Measurements from ENCODE around the gene FAM131C.
"Not testable (repeated sequence)": the region's sequence is repeated elsewhere in the genome, so short reads cannot be mapped to it uniquely, and the experiment has no call there.

FAM131C gene

DNA sequence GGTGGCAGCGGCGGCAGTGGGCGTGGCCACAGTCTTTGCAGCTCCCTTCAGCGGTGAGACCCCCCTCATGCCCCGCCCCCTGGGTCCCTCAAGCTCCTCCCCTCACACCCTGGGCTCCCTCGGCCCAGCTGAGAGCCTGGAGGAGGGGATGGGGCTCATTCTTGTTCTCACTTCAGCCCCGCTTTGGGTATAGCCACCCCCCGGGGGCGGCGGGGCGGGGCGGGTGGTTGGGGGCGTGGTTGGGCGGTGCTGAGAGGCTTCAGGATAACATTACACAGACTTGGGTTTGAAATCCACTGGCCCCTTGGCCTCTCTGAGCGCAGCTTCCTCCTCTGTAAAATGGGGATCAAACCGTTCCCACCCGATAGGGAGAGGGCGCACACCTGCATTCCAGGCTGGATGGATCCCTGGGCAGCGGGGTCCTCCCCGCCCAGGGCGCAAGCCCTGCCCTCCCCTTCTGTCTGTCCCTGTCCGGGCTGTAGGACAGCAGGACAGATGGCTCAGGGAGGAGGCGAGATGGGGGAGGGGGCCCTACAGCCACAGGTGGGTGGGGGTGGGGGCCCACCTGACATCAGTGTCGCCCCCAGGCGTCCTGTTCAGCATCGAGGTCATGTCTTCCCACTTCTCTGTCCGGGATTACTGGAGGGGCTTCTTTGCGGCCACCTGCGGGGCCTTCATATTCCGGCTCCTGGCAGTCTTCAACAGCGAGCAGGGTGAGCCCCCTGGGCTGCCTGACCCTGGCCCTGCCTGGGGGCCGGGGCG, 46.5 kb downstream of the FAM131C start:
- DNase-seq (ENCODE audit: insufficient read length, low spot score) (no peak), FAIRE-seq (no peak)
- TF ChIP-seq, protein P1, sequence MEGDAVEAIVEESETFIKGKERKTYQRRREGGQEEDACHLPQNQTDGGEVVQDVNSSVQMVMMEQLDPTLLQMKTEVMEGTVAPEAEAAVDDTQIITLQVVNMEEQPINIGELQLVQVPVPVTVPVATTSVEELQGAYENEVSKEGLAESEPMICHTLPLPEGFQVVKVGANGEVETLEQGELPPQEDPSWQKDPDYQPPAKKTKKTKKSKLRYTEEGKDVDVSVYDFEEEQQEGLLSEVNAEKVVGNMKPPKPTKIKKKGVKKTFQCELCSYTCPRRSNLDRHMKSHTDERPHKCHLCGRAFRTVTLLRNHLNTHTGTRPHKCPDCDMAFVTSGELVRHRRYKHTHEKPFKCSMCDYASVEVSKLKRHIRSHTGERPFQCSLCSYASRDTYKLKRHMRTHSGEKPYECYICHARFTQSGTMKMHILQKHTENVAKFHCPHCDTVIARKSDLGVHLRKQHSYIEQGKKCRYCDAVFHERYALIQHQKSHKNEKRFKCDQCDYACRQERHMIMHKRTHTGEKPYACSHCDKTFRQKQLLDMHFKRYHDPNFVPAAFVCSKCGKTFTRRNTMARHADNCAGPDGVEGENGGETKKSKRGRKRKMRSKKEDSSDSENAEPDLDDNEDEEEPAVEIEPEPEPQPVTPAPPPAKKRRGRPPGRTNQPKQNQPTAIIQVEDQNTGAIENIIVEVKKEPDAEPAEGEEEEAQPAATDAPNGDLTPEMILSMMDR (IDR thresholded peaks at IDR 0.05; ENCODE audit: insufficient read depth, missing control alignments) = no peak

DNA sequence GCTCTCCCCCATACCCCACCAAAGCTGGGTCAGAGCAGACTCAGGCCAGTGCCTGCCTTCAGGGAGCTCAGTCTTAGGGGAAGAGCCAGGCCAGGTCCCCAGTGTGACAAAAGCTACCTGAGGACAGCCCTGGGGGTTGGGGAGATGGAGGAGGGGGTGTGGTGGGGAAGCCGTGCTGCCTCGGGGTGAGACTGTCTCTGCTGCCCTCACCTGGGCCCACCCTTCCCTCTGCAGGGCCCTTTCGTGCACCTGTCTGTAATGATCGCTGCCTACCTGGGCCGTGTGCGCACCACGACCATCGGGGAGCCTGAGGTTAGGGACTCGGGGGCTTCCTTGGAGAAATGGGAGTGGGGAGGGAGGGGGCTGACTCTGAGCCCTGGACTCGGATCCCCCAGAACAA, 47.1 kb downstream of the FAM131C start:
- FAIRE-seq; DNase-seq (ENCODE audit: insufficient read length, low spot score): not testable (repeated sequence)

DNA sequence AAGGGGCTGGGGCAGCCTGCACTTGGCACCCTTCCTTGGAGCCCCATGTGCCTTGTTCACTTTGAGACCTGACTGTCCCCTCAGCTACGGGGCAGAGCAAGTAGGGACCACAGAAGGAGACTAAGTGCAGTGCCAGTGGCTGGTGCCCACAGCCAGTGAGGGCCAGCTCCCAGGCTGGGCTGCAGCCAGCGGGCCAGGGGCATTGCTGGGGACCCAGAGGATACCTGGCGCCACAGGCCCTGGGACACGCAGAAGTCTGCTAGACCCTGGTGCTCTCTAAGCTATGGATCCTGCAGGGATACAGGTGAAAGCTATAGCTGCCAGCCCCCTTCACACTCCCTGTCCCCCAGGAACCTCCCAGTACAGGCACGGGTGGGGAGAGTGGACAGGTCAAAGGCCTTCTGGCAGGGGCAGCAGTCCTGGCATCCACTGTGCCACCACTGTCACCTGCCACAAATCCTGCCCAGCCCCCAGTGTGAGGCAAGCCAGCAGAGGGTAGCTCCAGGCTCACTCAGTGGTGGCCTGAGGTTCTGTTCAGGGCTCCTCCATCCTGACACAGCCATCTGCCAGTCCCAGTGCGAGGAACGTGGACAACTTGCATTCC, 50.3 kb downstream of the FAM131C start:
- TF ChIP-seq, protein P1 (IDR thresholded peaks at IDR 0.05; ENCODE audit: insufficient read depth, missing control alignments) = no peak
- DNase-seq (ENCODE audit: insufficient read length, low spot score) (no peak), FAIRE-seq (no peak)

DNA sequence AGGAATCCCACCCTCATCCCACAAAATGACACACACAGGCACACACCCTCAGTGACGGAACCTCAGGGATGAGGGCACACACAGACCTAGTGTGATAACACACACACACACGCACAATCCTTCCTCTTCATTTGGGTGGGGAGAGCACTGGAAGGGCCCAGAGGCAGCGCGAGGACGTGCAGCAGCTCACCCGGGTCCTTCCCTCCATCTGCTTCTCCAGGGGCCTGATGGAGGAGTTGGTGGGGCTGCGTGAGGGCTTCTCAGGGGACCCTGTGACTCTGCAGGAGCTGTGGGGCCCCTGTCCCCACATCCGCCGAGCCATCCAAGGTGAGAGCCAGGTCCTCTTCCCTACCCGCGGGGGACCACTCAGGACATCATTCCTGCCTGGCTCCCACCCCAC, 51.1 kb downstream of the FAM131C start:
- no peak for DNase-seq (ENCODE audit: insufficient read length, low spot score)

DNA sequence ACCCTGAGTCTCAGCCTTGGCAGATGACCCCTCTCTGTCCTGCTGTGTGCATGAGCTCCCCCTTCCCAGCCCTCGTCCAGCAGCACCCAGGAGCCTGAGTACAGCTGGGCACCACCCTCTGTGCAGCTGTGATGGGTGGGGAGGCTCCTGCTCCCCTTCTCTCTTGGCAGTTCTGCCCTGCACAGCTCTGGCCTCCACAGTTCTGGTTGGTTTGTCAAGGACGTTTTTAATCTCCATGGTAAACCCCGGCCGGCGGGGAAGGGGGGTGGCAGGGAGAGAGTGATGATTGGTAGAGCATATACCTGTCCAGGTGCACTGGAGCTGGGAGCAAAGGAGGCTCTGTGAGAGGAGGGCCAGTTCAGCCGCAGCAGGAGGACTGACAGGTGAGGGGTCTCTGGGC, 51.8 kb downstream of the FAM131C start, which contains the start of gene CLCNKA:
Gene CLCNKA, plus strand, starts transcription at position 356 of the 400 bp plus-strand sequence. CDS start 584 bp downstream, outside the sequence.
- no peak for FAIRE-seq

More for the DNA sequence above, 51.1 kb downstream of the FAM131C start:
- TF ChIP-seq, protein P1 (IDR thresholded peaks at IDR 0.05; ENCODE audit: insufficient read depth, missing control alignments) = no peak
- FAIRE-seq = no peak

DNA sequence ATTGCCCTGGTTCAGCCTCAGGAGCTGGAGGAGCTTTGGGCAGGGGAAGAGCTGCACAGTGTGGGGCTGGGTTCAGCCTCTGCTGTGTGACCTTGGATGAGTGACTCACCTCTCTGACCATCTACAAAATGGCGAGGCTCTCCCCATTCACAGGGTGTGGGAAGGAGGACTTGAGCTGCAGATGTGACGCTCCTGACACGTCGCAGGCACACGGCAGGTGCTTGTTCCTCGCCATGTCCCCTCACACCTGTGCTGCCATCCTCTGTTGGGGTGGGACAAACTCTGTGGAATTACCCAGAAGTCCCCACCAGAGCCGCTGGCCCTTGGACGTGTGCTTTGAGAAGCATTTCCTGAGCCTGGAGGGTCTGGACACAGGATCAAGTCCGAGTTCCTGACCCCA, 52.6 kb downstream of the FAM131C start:
- DNase-seq (ENCODE audit: insufficient read length, low spot score); FAIRE-seq: not testable (repeated sequence)

More for the DNA sequence above, 51.8 kb downstream of the FAM131C start, which contains the start of gene CLCNKA:
- TF ChIP-seq, protein P1 (IDR thresholded peaks at IDR 0.05; ENCODE audit: insufficient read depth, missing control alignments) = no peak
- no peak for DNase-seq (ENCODE audit: insufficient read length, low spot score)

DNA sequence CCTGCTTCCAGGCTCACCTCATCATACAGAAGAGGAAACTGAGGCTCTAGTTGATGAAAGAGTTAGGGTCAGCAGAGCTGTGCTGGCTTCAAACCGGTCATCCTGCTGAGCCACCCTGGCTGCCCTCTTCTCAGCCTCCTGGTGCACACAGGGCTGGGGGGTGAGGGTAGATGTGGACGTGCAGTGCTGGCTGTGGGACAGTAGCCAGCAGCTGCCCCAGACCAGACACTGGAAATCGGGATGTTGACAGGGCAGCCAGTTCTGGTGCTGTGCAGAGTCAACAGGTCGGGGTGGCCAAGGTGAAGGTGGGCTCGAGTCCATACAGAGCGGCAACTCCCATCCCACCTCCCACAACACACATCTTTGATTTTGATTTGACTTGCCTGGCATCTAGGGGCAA, 53.1 kb downstream of the FAM131C start:
- FAIRE-seq (no peak), DNase-seq (ENCODE audit: insufficient read length, low spot score) (no peak)
- TF ChIP-seq, protein P1 (IDR thresholded peaks at IDR 0.05; ENCODE audit: insufficient read depth, missing control alignments) = no peak

DNA sequence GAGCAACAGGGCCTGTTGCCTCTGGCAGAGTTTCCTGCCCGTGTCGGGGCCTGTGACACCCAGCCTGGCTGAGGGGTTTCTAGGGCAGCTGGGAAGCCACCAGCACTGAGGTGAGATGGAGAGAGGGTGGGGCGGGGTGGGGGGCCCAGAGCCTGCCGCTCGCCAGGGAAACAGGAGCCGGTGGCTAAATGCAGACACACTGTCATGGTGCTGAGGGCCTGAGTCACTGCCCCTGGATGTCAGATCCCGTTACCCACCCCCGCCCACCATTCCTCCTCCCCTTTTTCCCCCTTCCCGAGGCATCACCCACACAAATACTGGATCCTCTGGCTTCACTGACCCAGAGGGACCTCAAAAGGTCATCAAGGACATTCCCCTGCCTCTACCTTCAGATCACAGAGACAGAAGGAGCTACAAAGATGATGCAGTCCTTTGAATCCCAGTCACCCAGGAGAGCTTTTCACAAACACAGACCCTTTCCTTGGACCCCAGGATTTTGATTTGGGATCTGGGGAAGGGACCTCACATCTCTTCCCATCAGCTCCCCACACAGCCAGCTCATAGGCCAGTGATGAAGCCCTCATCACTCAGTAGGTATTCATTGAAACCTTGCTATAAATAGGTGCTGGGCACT, 53.7 kb downstream of the FAM131C start:
- DNase-seq (ENCODE audit: insufficient read length, low spot score) (no peak), FAIRE-seq (no peak)

More for the DNA sequence above, 53.7 kb downstream of the FAM131C start:
- TF ChIP-seq, protein P1 (IDR thresholded peaks at IDR 0.05; ENCODE audit: insufficient read depth, missing control alignments) = no peak
